A549 (cell line): ENCODE measurements around the gene GPR55. TPM values are rescaled to one million over a fixed set of nuclear protein-coding genes. Genes with fewer than 3 reads are reported as not detected.

Experiments used
- ATAC-seq, 2 experiments: fragments of 200-7000 bp in 1 of 2; fragments of >200 bp in 1 of 2; cut with Nextera tagmentation in 1 of 2; cut with Tn5 transposase in 1 of 2; 3 replicates each; pipeline versions ENCODE4 v1.8.0 to v1.9.1; 2018 to 2020; ENCODE audit warnings: mild to moderate bottlenecking in 1 of 2, moderate library complexity in 1 of 2
- CTCF ChIA-PET: fragments of 300-600 bp; sonication (Branson Sonifier 250); formaldehyde crosslinking; extraction: SDS; loops from one replicate; lab custom pipeline; 2021; ENCODE audit warnings: antibody characterized with exemption, inconsistent platforms; lab: Yijun Ruan, JAX
- POLR2A ChIA-PET: fragments of 350-600 bp; formaldehyde crosslinking; extraction: SDS; loops from one replicate; lab custom pipeline; 2021; ENCODE audit warnings: antibody characterized with exemption, inconsistent platforms; lab: Yijun Ruan, JAX
- DNase-seq, 2 experiments: peaks; one replicate each; pipeline versions ENCODE4 v3.0.0 to v3.0.0-alpha.2; 2011 to 2016; ENCODE audit warnings: low read depth in 1 of 2, low spot score in 1 of 2
- FAIRE-seq: peaks from 2 replicates; lab custom pipeline; 2011; peaks lifted over from hg19 to GRCh38; lab: Jason Lieb, UNC
- H3K27ac ChIP-seq, 2 experiments: fragments of >200 bp; sonication (Bioruptor Twin); formaldehyde crosslinking; 3 replicates each; pipeline ENCODE4 v1.5.1; 2016 to 2017
- H3K4me1 ChIP-seq: fragments of >200 bp; sonication (Bioruptor Twin); formaldehyde crosslinking; 3 replicates; pipeline ENCODE4 v1.6.1; 2016
- H3K4me2 ChIP-seq: fragments of >200 bp; sonication (Bioruptor Twin); formaldehyde crosslinking; 3 replicates; pipeline ENCODE4 v1.6.1; 2016
- H3K4me3 ChIP-seq: fragments of >200 bp; sonication (Bioruptor Twin); formaldehyde crosslinking; 3 replicates; pipeline ENCODE4 v1.5.1; 2016
- H3K9me3 ChIP-seq: fragments of >200 bp; sonication (Bioruptor Twin); formaldehyde crosslinking; 3 replicates; pipeline ENCODE4 v1.6.1; 2016
- CBX2 ChIP-seq: fragments of 200-600 bp; sonication (generic); IDR thresholded peaks from 2 replicates; pipeline ENCODE4 v1.6.1; 2016; ENCODE audit warnings: low read depth, mild to moderate bottlenecking, borderline replicate concordance
- CHD2 ChIP-seq: fragments of 150-350 bp; IDR thresholded peaks from 2 replicates; pipeline ENCODE4 v1.6.1; 2014; ENCODE audit warnings: low read length; ENCODE audit not compliant: partially characterized antibody
- EHMT2 ChIP-seq: fragments of 200-600 bp; sonication (generic); IDR thresholded peaks from 2 replicates; pipeline ENCODE4 v1.6.1; 2016; ENCODE audit warnings: antibody characterized with exemption, low read depth, mild to moderate bottlenecking, moderate library complexity
- ESRRA ChIP-seq: fragments of 150-350 bp; IDR thresholded peaks from 2 replicates; pipeline ENCODE4 v1.6.1; 2014; ENCODE audit warnings: mild to moderate bottlenecking, low read length, borderline replicate concordance
- FOSL2 ChIP-seq, 2 experiments: fragments of 450-650 bp in 1 of 2; fragments of >200 bp in 1 of 2; sonication (Bioruptor Twin) in 1 of 2; formaldehyde crosslinking; IDR thresholded peaks; 2 replicates each; pipeline versions ENCODE4 v1.5.0 to v1.6.1; 2016 to 2020; ENCODE audit warnings: mild to moderate bottlenecking in 1 of 2, moderate library complexity in 1 of 2
- HEYL ChIP-seq: fragments of 250-450 bp; sonication (Bioruptor Pico); IDR thresholded peaks from 2 replicates; pipeline ENCODE4 v1.8.0; 2021; ENCODE audit warnings: mild to moderate bottlenecking, moderate library complexity
- HOXA7 ChIP-seq: fragments of 250-450 bp; sonication (Bioruptor Pico); IDR thresholded peaks from 2 replicates; pipeline ENCODE4 v1.5.0; 2020; ENCODE audit warnings: mild to moderate bottlenecking, moderate library complexity
- HOXB13 ChIP-seq: fragments of 250-450 bp; sonication (Bioruptor Pico); IDR thresholded peaks from 2 replicates; pipeline ENCODE4 v1.5.0; 2020; ENCODE audit warnings: low read depth, mild to moderate bottlenecking, moderate library complexity
- JUN ChIP-seq, 2 experiments: fragments of >200 bp; sonication (Bioruptor Twin); formaldehyde crosslinking; IDR thresholded peaks; 2 replicates in 1 of 2; 3 replicates in 1 of 2; pipeline ENCODE4 v1.6.1; 2016 to 2017
- KDM1A ChIP-seq: fragments of 200-600 bp; sonication (generic); IDR thresholded peaks from 2 replicates; pipeline ENCODE4 v1.6.1; 2016; ENCODE audit warnings: low read depth, mild to moderate bottlenecking
- KDM5A ChIP-seq: fragments of 200-600 bp; sonication (generic); IDR thresholded peaks from 2 replicates; pipeline ENCODE4 v1.6.1; 2016; ENCODE audit warnings: antibody characterized with exemption, mild to moderate bottlenecking
- MAZ ChIP-seq: fragments of 150-350 bp; IDR thresholded peaks from 2 replicates; pipeline ENCODE4 v1.6.1; 2014; ENCODE audit warnings: antibody characterized with exemption, low read depth, low read length, borderline replicate concordance
- NFE2L2 ChIP-seq: fragments of 150-350 bp; conservative IDR thresholded peaks from 2 replicates; pipeline ENCODE4 v1.6.1; 2014; ENCODE audit warnings: low read length
- NPAS2 ChIP-seq: fragments of 250-450 bp; sonication (Bioruptor Pico); IDR thresholded peaks from 2 replicates; pipeline ENCODE4 v1.8.0; 2022; ENCODE audit warnings: mild to moderate bottlenecking, moderate library complexity, borderline replicate concordance
- NR3C1 ChIP-seq: fragments of >200 bp; sonication (Bioruptor Twin); formaldehyde crosslinking; IDR thresholded peaks from 3 replicates; pipeline ENCODE4 v1.6.1; 2017
- PHF8 ChIP-seq: fragments of 200-600 bp; sonication (generic); IDR thresholded peaks from 2 replicates; pipeline ENCODE4 v1.6.1; 2016; ENCODE audit warnings: low read depth, mild to moderate bottlenecking, antibody characterized with exemption, moderate library complexity, borderline replicate concordance
- POLR2A ChIP-seq: IDR thresholded peaks from 2 replicates; pipeline ENCODE4 v1.6.1; 2012; ENCODE audit warnings: mild to moderate bottlenecking, low read length
- RAD21 ChIP-seq, 2 experiments: fragments of >200 bp in 1 of 2; sonication (Bioruptor Twin) in 1 of 2; formaldehyde crosslinking in 1 of 2; IDR thresholded peaks in 1 of 2; conservative IDR thresholded peaks in 1 of 2; 2 replicates in 1 of 2; 3 replicates in 1 of 2; pipeline ENCODE4 v1.6.1; 2012 to 2018; ENCODE audit warnings: inconsistent platforms in 1 of 2
- RARB ChIP-seq: fragments of 250-450 bp; sonication (Bioruptor Pico); IDR thresholded peaks from 2 replicates; pipeline ENCODE4 v1.8.0; 2021; ENCODE audit warnings: mild to moderate bottlenecking, moderate library complexity
- RFX5 ChIP-seq: fragments of 450-650 bp; IDR thresholded peaks from 2 replicates; pipeline ENCODE4 v1.7.1; 2014; ENCODE audit warnings: antibody characterized with exemption, mild to moderate bottlenecking, moderate library complexity
- SMC3 ChIP-seq: fragments of >200 bp; sonication (Bioruptor Twin); formaldehyde crosslinking; IDR thresholded peaks from 3 replicates; pipeline ENCODE4 v1.6.1; 2018; ENCODE audit warnings: inconsistent platforms
- TFCP2L1 ChIP-seq: fragments of 250-450 bp; sonication (Bioruptor Pico); IDR thresholded peaks from 2 replicates; pipeline ENCODE4 v1.5.0; 2021; ENCODE audit warnings: mild to moderate bottlenecking
- ZC3H11A ChIP-seq: fragments of 450-650 bp; IDR thresholded peaks from 2 replicates; pipeline ENCODE4 v1.6.1; 2014; ENCODE audit warnings: antibody characterized with exemption, mild to moderate bottlenecking
- ZNF302 ChIP-seq: fragments of 250-450 bp; sonication (Bioruptor Pico); IDR thresholded peaks from 2 replicates; pipeline ENCODE4 v1.9.0; 2021; ENCODE audit warnings: inconsistent platforms, mild to moderate bottlenecking, moderate library complexity
- WGBS: methylation state at CpG from one replicate; pipeline ENCODE4 v1.1.6; 2017; ENCODE audit errors: missing lambda C conversion rate; 5-methylcytosine and 5-hydroxymethylcytosine counted together
- polyA plus RNA-seq, 4 experiments: library from polyadenylated mRNA; depleted of rRNA in 3 of 4; stranded (reverse); fragments of >200 nt; fragmentation: RNase III in 1 of 4; extraction: RNeasy Plus Mini Kit Qiagen cat#74134 plus additional on column Dnase treatment in 1 of 4; gene quantifications; 2 replicates in 3 of 4; 3 replicates in 1 of 4; pipeline ENCODE4 v1.2.3, GENCODE V29; 2011 to 2017
- TF ChIP-seq, protein P1 (sequence below): fragments of >200 bp; sonication (Bioruptor Twin); formaldehyde crosslinking; IDR thresholded peaks from 3 replicates; pipeline ENCODE4 v1.5.1; 2016
- TF ChIP-seq, protein P2 (sequence below): fragments of >200 bp; sonication (Bioruptor Twin); formaldehyde crosslinking; IDR thresholded peaks from 2 replicates; pipeline ENCODE4 v1.6.1; 2016
- TF ChIP-seq, protein P3 (sequence below): fragments of 250-450 bp; sonication (Bioruptor Pico); IDR thresholded peaks from 2 replicates; pipeline ENCODE4 v1.5.0; 2020; ENCODE audit warnings: low read depth, mild to moderate bottlenecking, moderate library complexity
- TF ChIP-seq, protein P4 (sequence below): IDR thresholded peaks from 2 replicates; pipeline ENCODE4 v1.6.1; 2012; ENCODE audit warnings: low read depth, borderline replicate concordance
- TF ChIP-seq, protein P5 (sequence below): fragments of >200 bp; sonication (Bioruptor Twin); formaldehyde crosslinking; IDR thresholded peaks from 3 replicates; pipeline ENCODE4 v1.6.1; 2016
- TF ChIP-seq, protein P6 (sequence below): IDR thresholded peaks from 2 replicates; pipeline ENCODE4 v1.6.1; 2012
- TF ChIP-seq, protein P7 (sequence below): fragments of 450-650 bp; IDR thresholded peaks from 2 replicates; pipeline ENCODE4 v1.6.1; 2014; ENCODE audit warnings: antibody characterized with exemption

The GPR55 gene
- polyA plus RNA-seq, 2 of the 4 experiments (the other 2 are of a cell fraction) = not detected

DNA sequence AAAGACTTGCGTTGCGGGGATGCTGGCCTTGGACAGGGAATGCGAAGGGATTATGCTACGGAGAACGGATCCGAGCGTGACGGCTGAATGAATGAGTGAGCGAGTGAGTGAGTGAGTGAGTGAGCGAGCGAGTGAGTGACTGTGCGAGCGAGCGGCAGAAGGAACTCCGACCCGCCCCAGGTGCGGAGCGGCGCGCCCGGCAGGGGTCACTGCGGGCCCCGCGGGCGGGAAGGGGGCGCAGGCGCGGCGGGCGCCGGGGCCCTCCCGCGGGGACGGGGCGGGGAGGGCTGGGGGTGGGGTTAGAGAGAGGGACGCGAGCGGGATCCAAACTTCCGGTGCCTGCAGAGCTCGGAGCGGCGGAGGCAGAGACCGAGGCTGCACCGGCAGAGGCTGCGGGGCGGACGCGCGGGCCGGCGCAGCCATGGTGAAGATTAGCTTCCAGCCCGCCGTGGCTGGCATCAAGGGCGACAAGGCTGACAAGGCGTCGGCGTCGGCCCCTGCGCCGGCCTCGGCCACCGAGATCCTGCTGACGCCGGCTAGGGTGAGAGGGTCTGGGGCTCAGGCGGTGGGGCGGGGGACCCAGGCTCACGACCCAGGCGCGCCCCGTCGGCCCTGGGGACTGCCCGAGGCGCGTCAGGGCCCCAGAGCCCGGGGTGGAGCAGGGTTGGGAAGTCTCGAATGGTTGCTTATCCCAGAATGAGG lies 60.3 kb downstream of the GPR55 start, which contains the start of gene ITM2C:
Gene ITM2C (plus strand): TSS at position 338 of the 702 bp plus-strand sequence. CDS start 84 bp downstream, at position 422.
- Histone ChIP-seq H3K27ac (peak within 1 kb of the TSS; percentile 79 to 91), H3K4me3 (peak within 1 kb of the TSS; percentile 80), H3K9me3 (no peaks in the 10 kb centered on the region), H3K4me1 (peaks cover 21% of the 10 kb centered on the region), H3K4me2 (peak within 1 kb of the TSS; percentile 91)
- WGBS = under 1% methylated on average over 25 of the region's 76 CpGs
- ChIA-PET POLR2A (interaction anchor here (0.6 to 1.0 kb wide), 3 partner anchors 97 to 188 kb away, joined by 3 to 4 read pairs (median 3); no protein-coding TSS in a partner anchor), CTCF (interaction anchor here (0.6 to 3.4 kb wide), 9 partner anchors 9 to 122 kb away, joined by 3 to 20 read pairs (median 4); no protein-coding TSS in a partner anchor)
- FAIRE-seq = no peak
- peak; percentile 80 to 91 for ATAC-seq
- TF ChIP-seq POLR2A = peak; percentile 81
- TF ChIP-seq, protein P1, sequence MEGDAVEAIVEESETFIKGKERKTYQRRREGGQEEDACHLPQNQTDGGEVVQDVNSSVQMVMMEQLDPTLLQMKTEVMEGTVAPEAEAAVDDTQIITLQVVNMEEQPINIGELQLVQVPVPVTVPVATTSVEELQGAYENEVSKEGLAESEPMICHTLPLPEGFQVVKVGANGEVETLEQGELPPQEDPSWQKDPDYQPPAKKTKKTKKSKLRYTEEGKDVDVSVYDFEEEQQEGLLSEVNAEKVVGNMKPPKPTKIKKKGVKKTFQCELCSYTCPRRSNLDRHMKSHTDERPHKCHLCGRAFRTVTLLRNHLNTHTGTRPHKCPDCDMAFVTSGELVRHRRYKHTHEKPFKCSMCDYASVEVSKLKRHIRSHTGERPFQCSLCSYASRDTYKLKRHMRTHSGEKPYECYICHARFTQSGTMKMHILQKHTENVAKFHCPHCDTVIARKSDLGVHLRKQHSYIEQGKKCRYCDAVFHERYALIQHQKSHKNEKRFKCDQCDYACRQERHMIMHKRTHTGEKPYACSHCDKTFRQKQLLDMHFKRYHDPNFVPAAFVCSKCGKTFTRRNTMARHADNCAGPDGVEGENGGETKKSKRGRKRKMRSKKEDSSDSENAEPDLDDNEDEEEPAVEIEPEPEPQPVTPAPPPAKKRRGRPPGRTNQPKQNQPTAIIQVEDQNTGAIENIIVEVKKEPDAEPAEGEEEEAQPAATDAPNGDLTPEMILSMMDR = peak; percentile 69
- TF ChIP-seq NR3C1 = no peak
- no peak for TF ChIP-seq ZC3H11A
- TF ChIP-seq SMC3 = peak; percentile 52; the same call in 2 of the 3 replicates
- TF ChIP-seq, protein P2, sequence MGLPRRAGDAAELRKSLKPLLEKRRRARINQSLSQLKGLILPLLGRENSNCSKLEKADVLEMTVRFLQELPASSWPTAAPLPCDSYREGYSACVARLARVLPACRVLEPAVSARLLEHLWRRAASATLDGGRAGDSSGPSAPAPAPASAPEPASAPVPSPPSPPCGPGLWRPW = no peak
- TF ChIP-seq TFCP2L1 = no peak
- TF ChIP-seq, protein P3, sequence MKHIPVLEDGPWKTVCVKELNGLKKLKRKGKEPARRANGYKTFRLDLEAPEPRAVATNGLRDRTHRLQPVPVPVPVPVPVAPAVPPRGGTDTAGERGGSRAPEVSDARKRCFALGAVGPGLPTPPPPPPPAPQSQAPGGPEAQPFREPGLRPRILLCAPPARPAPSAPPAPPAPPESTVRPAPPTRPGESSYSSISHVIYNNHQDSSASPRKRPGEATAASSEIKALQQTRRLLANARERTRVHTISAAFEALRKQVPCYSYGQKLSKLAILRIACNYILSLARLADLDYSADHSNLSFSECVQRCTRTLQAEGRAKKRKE (CRISPR knock-in tag) = no peak
- no peak for TF ChIP-seq ZNF302
- TF ChIP-seq RARB (CRISPR knock-in tag) = no peak
- TF ChIP-seq EHMT2 = no peak
- TF ChIP-seq, protein P4, sequence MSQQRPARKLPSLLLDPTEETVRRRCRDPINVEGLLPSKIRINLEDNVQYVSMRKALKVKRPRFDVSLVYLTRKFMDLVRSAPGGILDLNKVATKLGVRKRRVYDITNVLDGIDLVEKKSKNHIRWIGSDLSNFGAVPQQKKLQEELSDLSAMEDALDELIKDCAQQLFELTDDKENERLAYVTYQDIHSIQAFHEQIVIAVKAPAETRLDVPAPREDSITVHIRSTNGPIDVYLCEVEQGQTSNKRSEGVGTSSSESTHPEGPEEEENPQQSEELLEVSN = no peak
- TF ChIP-seq MAZ = no peak
- TF ChIP-seq KDM1A = no peak
- TF ChIP-seq, protein P5, sequence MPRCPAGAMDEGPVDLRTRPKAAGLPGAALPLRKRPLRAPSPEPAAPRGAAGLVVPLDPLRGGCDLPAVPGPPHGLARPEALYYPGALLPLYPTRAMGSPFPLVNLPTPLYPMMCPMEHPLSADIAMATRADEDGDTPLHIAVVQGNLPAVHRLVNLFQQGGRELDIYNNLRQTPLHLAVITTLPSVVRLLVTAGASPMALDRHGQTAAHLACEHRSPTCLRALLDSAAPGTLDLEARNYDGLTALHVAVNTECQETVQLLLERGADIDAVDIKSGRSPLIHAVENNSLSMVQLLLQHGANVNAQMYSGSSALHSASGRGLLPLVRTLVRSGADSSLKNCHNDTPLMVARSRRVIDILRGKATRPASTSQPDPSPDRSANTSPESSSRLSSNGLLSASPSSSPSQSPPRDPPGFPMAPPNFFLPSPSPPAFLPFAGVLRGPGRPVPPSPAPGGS = 0 out of 3 replicates have a peak, but pooled peaks have one; percentile 37
- TF ChIP-seq HOXA7 (CRISPR knock-in tag) = no peak
- peak in 1 of 2 experiments; percentile 45; a peak in 1 of 5 replicates for TF ChIP-seq JUN (IDR thresholded peaks at IDR 0.05)
- no peak for TF ChIP-seq NFE2L2
- TF ChIP-seq KDM5A = no peak
- TF ChIP-seq HOXB13 (CRISPR knock-in tag) = no peak
- peak; percentile 47; the same call in 1 of the 2 replicates for TF ChIP-seq PHF8
- TF ChIP-seq, protein P6, sequence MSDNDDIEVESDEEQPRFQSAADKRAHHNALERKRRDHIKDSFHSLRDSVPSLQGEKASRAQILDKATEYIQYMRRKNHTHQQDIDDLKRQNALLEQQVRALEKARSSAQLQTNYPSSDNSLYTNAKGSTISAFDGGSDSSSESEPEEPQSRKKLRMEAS = peak; percentile 52; the same call in 1 of the 2 replicates
- TF ChIP-seq, protein P7, sequence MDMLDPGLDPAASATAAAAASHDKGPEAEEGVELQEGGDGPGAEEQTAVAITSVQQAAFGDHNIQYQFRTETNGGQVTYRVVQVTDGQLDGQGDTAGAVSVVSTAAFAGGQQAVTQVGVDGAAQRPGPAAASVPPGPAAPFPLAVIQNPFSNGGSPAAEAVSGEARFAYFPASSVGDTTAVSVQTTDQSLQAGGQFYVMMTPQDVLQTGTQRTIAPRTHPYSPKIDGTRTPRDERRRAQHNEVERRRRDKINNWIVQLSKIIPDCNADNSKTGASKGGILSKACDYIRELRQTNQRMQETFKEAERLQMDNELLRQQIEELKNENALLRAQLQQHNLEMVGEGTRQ = no peak
- no peak for TF ChIP-seq HEYL
- TF ChIP-seq NPAS2 = no peak
- TF ChIP-seq RFX5 = no peak
- peak in 1 of 2 experiments; percentile 41; a peak in 2 of 5 replicates for TF ChIP-seq RAD21 (conservative IDR thresholded peaks at IDR 0.05 in 1 of 2, IDR thresholded peaks at IDR 0.05 in 1 of 2)
- no peak for TF ChIP-seq ESRRA
- TF ChIP-seq CHD2 = no peak
- no peak for TF ChIP-seq FOSL2 (IDR thresholded peaks at IDR 0.05)
- TF ChIP-seq FOSL2 (CRISPR knock-in tag; IDR thresholded peaks at IDR 0.05) = no peak
- no peak for TF ChIP-seq CBX2
- peak; percentile 65 to 76 for DNase-seq
